M059J (cell line): ENCODE data around the gene AACS. TPM values are rescaled to one million over a fixed set of nuclear protein-coding genes. Genes with fewer than 3 reads are reported as not detected.
"Not testable (repeated sequence)": the region's sequence is repeated elsewhere in the genome, so short reads cannot be mapped to it uniquely, and the experiment has no call there.

Experiments used
- DNase-seq: peaks from one replicate; pipeline ENCODE4 v3.0.0-alpha.2; 2012; ENCODE audit warnings: low read depth
- total RNA-seq: library from RNA; depleted of rRNA; stranded (reverse); fragments of >200 nt; shearing (Covaris generic); gene quantifications from 2 replicates; pipeline ENCODE4 v1.2.3, GENCODE V29; 2014

Gene AACS
- total RNA-seq, 1 experiment from 2014 or later = 25.3 TPM

GRCh38 chr12:125092108-125092871, 27.1 kb downstream of the AACS start:
- no peak for DNase-seq

DNA sequence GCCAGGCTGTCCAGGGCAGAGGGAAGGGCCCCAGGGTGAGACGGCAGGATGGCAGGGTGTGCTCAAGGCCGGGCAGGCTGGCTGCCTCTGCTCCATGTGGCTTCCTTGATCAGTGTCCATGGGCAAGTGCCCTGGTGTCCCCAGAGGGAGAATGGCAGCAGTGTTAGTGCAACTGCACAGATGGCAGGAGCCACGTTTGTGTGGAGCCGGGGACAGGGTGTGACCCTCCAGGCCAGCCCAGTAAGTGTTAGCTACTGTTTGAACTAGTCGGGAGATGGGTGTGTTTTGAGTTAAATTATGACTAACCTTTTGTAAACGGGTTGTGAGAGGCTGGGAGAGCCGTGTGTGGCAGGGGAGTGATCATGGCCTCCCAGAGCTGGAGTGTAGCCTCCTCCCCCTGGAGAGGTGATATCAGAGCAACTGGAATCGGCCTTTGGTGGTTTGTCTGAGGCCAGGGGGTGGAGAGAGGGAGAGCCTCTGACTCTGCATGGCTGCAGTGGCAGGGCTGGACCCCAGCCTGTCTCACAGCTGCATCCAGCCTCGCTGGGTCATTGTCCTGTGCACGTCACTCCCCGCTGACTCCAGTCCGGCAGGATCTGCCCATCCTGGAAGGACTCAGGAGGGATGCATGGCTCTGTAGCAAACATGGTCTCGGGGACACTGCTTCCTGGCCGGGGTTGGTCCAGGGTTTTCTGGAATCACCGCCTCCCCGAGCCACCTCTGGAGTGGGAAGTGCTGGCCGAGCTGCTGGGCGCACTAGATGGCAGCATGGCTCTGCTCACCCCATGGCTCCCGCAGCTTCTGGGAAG, 27.8 kb downstream of the AACS start:
- no peak for DNase-seq

GRCh38 chr12:125093681-125094330, 28.6 kb downstream of the AACS start:
- DNase-seq = no peak

DNA sequence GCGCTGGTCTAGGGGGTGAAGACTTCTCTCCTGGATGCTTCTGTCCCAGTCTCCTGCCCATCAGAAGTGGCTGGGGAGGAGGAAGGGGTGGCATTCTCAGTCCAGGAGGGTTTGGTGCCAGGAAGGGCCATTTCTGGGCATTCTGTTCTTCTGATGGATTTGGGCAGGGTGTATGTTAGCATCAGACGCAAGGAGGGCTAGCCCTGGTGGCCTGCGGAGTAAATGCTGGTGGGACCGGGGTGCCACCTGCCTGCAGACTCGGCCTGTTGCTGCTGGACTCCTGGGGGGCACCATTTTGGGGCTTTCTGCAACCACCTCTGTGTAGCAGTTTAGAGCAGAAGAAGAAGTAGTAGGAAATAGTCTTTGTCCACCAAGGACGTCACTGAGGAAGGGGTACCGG, 31.7 kb downstream of the AACS start:
- no peak for DNase-seq

- DNase-seq = no peak
Measured at GRCh38 chr12:125097427-125097826, 32.2 kb downstream of the AACS start.

DNA sequence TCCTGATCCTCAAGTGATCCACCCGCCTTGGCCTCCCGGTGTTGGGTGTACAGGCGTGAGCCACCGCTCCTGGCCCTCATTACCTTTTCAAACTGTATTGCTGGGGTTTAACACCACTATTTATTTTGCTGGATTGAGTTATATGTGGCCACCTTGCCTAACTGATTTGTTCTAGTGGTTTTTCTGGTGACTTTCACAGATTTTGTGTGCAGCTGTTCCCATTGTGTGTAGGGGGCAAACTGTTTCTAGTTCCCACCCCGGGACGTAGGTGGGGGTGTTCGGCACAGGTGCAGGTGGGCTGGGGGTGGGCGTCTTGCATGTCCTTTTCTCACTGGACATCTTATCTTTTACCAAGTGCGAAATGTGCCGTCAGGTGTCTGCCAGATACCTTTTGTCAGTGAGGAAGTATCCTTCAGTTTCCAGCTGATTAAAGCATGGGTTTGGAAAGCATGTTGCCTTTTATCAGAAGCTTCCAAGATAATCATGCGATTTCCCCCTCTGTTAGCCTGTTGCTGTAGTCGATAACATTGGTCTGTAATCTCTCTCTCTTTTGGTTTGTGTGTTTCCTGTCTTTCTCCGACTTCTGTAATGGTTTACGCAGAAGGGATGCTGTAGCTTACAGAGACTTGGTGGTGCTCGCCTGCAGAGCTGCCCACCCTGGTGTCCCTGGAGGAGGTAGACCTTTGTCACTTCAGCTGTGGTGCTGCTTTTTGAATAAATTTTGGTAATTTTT, 33.6 kb downstream of the AACS start:
- no peak for DNase-seq

DNA sequence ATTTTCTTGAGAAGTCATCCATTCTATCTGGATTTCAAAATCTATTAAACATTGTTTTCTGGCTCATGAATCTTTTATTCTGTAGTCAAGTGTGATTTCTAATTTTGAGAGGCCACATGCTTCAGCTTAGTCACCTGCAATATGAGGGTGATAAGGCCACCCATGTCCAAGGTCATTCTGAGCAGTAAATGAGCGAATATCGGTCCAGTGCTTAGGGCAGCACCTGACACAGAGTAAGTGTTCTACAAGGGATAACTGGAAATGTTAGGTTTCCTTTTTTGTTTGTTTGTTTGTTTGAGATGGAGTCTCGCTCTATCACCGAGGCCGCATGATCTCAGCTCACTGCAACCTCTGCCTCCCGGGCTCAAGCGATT, 34.2 kb downstream of the AACS start:
- DNase-seq = no peak

DNA sequence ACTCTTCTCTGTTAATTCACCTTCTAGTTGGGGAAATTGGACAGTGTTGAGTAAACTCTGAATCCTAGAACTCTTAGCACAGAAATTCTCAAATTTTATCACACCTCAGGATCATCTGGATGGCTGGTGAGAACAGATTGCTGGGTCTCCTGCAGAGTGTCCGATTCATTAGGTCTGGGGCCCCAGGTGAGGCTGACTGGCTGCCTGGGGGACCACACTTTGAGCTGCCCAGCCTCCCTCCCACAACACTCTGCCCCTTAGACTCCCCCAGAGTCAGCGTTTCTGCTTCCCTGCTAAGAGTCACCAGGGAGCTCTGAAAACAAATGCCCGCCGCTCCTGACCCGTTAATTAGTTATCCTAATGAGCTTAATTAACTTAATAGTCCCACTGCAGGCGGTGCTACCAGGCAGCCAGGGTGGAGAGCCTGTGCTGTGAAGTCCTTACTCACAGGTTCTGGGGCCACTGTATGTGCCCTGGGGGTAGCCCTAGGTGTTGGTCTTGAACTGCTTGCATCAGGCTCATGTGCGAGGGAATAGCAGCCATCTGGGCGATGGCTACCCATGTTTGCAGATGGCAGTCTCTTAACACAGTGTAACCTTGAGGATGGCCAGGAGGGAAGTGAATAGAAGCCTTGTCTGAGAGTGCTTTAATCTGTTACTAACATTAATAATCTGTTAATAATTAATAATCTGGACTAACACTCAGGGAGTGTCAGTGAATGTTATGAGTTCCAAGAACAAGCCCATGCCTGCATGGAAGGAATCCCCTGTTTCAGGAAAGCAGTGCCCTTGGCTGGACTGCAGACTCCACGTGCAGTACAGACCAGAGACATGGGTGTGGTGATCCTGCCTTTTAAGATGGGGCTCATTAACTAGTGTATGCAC, 35.6 kb downstream of the AACS start:
- no peak for DNase-seq

DNA sequence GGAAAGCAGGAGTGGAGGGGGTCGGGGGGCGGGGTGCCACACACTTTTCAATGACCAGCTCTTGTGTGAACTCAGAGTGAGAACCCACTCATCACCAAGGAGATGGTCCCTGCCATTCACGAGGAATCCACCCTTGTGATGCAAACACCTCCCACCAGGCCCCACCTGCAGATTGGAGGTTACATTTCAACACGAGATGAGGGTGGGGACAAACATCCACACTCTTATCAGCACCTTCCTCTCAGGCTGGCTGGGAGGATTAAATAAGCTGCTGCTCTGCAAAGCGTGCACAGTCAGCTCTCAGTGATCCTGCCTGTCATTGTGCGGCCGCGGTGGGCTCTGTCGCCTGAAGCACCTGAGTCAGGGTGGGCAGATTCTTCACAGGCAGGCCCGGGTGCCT, 39.7 kb downstream of the AACS start:
- DNase-seq = no peak

DNA sequence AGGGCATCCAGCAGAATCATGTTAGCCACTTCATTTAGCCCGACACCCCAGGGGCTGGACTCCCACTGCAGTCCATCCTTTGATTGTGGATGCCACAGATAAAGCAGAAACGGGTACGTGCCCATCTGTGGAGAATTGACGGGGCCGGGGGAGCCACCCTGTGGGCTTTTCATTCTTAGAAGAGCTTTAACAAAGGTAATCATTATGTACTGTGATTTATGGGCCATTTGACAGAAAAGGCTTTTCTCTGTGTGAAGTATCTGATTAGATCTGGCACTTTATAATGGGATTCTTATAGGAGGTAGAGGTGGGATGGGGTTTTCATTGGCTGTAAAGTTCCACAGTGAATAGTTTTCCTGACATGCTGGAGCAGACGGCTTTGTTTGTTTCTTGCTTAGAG, 40.4 kb downstream of the AACS start:
- DNase-seq = no peak

DNA sequence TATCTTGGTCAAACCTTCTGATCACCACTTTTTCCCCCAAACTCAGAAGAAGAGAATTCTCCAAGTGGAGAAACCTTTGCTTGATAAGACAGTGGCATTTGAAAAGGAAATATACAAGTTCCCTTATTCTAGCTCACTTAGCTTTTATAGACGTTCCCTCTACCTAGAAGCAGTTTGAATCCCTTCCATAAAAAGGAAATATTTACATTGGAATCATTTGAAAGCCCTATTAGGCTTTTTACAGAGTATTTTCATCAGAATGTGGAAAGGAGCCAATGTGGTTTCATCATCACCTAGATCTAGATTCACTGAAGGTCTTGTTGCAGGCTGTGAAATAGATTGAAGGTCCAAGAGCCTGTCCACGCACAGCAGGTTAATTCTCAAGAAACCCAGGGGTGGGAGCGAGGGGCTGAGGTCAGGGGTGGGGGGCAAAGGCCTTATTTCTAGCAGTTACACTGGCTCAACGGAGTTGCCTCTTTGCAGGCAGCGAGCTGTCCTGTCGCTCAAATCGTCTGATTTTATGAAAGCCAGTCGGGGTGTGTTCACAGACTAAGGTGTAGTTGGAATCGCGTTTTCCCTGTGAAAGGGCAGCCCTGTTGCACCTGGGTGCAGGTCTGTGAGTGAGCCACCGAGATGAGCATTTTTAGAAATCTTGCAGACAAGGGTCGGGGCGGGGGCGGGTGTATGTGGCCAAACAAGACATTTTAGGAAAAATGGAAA, 45.6 kb downstream of the AACS start:
- DNase-seq = peak; percentile 7

- no peak for DNase-seq
Measured at GRCh38 chr12:125111403-125111802, 46.2 kb downstream of the AACS start.

DNA sequence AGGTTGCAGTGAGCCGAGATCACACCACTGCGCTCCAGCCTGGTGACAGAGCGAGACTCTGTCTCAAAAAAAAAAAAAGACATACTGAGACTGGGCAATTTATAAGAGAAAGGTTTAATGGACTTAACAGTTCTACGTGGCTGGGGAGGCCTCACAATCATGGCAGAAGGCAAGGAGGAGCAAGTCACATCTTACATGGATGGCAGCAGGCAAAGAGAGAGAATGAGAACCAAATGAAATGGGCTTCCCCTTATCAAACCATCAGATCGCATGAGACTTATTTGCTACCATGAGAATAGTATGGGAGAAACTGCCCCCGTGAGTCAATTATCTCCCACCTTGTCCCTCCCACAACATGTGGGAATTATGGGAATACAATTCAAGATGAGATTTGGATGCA, 47.4 kb downstream of the AACS start:
- not testable (repeated sequence) for DNase-seq

- no peak for DNase-seq
Measured at GRCh38 chr12:125113263-125113662, 48.0 kb downstream of the AACS start.

- no peak for DNase-seq
Measured at GRCh38 chr12:125113789-125114188, 48.6 kb downstream of the AACS start.

DNA sequence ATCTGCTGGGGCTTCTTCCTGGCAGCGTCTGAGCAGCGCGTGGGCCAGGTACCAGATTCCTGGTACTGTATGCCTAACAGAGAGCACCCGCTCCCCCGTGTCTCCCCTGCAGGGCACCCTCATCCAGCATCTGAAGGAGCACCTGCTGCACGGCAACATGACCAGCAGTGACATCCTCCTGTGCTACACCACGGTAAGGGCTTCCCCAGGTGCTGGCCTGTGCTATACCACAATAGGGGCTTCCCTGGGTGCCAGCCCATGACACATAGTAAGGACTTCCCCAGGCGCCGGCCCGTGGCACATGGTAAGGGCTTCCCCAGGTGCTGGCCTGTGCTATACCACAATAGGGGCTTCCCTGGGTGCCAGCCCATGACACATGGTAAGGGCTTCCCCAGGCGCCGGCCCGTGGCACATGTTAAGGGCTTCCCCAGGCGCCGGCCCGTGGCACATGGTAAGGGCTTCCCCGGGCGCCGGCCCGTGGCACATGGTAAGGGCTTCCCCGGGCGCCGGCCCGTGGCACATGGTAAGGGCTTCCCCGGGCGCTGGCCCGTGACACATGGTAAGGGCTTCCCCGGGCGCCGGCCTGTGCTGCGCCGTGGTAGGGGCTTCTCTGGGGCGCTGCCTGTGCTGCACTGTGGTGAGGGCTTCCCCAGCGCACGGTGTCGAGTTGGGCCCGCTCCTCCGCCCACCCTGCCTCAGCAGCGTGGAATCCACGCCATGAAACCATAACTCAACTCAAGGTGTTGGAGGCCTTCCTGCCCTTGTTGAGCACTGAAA, 49.3 kb downstream of the AACS start:
- no peak for DNase-seq

DNA sequence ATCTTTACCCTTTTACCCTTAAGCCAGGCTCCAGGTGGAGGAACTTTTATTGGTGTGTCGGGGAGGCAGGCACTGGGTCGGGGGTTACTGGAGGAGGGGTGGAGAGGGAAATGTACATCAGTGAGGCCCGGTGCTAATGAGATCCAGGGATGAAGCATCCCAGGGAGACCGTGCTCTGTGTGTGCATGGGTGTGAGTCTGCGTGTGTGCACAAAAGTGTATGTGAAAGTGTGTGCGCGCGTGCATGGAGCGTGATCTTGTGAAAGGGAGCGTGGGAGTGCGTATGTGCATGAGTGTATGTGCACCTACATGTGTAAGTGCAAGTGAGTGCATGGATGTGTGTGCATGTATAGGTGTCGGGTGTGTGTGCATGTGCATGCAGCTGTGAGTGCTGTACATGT, 55.3 kb downstream of the AACS start:
- no peak for DNase-seq

- no peak for DNase-seq
Measured at GRCh38 chr12:125121106-125121505, 55.9 kb downstream of the AACS start.

DNA sequence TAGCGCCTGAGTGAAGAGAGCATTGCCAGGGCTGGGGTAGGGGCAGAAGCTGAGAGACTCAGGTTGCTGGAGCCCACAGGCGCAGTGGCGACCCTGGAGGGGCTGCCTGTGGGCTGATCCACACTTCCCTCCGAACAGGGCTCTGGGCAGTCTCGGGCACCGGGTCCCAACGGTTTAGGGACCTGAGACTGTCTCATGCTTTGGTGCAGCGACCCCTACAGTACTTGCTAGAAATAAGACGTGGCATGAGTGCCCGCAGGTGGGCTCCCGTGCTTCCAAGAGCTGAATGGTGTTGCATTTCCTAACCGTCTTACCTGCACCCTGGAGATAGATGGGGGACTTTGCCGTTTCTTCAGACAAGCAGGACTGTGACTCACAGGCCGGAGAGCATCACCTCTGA, 57.4 kb downstream of the AACS start:
- no peak for DNase-seq
